CD4-positive, alpha-beta T cell treated with Interleukin-6 at 100 ng/mL for 8 hours (primary cell): ENCODE measurements around the gene CHMP2A.
"Not testable (repeated sequence)": the region's sequence is repeated elsewhere in the genome, so short reads cannot be mapped to it uniquely, and the experiment has no call there.

Source experiments
- DNase-seq: peaks from one replicate; pipeline ENCODE4 v3.0.0-alpha.2; 2020; ENCODE audit warnings: mixed read lengths, low spot score

The CHMP2A gene

DNA sequence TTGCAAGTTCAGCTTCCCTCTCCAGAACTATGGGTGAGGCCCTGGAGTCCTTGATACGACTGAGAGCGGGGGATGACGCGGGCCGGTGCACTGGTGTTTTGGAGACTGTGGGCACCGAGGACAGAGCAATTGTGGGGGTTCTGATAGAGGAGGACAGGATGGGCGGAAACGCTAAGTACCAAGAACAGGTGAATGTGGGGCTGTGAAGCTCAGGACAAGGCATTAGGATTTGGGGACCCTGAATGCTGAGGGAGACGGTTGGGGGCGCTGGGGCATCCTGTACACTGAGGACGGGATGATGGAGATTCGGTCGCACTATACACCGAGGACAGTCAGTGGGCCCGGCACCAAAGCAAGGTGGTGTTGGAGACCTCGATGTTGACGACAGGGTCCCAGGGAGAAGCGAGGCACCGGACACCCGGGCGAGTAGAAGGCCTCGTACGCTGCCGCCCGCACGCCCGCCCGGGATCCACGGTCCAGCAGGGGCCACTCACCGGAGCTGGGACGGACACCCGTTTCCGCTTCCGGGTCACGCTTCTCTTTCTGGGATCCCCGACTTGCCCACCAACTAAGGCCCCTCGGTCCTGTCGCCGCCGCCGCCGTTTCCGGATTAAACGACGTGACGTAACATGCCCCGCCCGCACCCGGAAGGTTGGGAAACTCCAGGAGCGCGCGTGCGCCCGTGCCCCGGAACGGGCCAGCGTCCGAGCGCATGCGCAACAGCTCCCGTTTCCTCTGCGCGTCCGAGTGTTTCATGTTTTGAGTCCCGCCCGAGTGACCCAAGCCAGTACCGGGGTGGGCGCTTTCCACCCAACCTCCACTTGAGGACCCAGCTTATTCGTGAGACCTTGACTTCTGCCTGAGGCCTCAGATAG, at the start of gene CHMP2A:
CHMP2A (minus strand) TSS at position 612 of the 875 bp plus-strand sequence. CDS start 893 bp downstream, outside the sequence.
- peak; percentile 95 for DNase-seq

DNA sequence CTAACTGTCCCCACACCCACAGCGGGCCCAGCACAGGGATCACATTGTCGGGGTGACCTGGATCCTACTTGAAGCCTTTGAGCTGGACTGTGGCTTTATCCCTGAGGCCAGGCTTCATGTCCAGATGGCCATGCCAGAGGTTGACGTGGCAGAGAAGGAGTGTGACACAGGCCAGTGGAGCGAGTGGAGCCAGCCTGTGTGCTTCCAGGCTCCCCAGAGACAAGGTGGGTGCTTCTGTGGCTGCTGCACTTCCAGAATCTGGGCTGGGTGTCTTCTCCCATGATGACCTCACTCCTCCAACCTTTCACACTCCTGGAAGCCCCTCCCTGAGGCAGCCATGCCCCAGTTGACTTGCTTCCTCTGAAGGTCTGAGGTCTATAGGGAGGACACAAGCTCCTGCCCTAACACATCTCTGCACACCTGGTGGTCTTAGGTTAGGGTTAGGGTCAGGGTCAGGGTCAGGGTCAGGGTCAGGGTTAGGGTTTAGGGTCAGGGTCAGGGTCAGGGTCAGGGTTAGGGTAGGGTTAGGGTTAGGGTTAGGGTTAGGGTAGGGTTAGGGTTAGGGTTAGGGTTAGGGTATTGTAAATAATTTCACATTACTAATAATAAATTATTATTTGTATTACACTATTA, 31.3 kb upstream of the CHMP2A start:
- no peak for DNase-seq

DNA sequence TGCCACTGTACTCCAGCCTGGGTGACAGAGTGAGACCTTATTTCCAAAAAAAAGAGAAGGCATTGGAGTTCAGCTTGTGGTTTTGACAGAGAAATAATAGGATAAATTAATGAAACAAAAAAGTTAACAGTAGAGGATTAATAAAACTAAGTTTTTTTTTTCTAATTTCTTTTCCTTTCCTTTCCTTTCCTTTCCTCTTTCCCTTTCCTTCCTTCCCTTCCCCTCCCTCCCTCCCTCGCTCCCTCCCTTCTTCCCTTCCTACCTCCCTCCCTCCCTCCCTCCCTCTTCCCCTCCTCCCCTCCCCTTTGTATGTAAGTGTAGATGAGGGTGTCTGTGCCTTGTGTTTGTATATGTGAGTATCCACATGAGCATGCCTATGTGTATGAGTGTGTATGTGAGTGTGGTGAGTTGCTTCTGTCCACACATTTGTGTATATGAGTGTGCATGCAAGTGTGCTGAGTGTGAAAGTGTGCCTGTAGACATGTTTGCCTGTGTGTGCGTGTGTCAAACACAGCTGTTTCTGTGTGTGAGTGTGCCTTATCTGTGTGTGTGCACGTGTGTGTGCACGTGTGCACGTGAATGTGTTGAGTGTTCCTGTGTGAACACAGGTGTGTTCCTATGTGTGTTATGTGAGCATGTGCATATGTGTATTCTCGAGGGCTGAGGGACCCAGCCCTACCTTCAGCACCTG, 30.7 kb upstream of the CHMP2A start:
- DNase-seq = no peak

DNA sequence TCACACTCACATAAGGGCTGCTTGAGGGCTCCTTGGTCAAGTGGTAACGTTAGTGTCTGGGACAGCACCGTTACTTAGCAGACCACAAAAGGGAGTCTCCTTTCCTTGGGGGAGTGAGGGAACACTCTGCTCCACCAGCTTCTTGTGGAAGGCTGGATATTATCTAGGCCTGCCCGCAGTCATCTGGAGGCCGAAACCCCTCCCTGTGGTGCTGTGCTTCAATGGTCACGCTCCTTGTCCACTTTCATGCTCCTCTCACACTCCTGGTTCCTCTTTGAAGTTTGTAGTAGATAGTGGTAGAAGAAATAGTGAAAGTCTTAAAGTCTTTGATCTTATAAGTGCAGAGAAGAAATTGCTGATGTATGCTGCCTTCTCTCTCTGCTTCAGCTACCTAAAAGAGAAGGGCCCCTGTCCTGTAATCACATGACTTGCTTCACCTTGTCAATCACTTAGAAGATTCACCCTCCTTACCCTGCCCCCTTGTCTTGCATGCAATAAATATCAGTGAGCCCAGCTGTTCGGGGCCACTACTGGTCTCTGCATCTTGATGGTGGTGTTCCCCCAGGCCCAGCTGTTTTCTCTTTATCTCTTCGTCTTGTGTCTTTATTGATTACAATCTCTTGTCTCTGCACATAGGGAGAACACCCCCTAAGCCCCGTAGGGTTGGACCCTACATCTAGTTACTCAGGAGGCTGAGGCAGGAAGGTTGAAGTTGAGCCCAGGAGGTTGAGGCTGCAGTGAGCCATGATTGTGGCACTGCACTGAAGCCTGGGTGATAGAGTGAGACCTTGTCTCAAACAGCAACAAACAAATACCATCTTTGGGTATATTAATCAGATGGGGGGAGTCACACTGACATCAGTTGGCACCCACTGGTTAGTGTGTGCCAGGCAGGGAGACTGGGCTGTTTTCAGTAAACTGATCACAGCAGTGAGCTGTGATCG, 29.9 kb upstream of the CHMP2A start:
- DNase-seq = no peak

DNA sequence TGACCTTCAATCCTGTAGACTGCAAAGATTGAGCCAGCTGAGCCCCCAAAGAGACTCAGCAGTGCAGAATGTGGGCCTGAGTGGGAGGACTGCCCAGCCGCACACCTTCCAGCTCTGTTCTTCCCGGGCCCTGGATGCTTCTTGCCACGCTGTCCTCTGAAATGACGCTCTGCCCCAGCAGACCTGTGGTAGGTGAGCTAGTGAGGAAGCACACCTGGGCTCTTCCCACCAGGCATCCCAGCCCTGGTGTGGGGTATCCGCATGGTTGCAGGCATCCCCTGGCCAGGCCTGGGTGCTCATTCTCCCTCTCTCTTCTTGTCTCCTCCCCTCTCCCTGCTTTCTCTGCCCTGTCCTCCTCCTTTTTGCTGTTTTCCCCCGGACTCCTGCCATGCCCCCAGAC, 28.1 kb upstream of the CHMP2A start:
- DNase-seq = no peak

DNA sequence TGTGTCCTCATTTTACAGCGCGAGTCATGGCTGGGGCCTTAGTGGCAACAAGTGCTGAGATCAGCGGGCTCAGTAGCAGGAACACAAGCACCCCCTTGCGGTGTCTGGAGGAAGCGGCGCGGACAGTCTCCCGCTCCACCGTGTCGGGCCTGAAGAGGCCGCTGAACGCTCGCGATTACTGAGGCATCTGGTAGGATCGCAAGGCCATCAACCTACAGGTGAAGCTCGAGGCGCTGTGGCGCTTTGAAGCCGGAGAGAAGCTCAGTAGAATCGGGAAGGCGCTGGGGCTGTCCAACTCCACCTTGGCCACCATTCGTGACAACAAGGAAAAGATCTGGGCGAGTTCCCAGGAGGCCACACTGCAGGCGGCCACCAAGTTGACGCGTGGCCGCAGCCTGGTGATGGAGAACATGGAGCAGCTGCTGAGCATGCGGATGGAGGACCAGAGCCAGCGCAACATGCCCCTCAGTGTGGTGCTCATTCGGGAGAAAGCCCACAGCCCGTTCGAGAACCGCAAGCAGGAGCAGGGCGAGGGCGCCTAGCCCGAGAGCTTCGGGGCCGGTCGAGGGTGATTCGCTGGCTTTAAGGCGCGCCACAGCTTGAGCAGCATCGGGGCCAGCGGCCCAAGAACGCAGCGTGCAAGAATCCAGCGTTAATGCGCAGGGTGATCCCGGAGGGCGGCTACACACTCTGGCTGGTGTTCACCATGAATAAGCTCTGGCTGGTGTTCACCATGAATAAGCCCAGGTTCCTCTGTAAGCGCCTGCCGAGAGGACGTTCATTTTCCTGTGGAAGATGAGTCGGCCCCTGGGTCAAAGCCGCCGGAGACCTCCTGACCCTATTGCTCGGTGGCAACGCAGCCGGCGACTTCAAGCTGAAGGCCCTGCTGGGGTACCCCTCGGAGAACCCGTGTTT, 26.6 kb upstream of the CHMP2A start:
- peak; percentile 90 for DNase-seq

DNA sequence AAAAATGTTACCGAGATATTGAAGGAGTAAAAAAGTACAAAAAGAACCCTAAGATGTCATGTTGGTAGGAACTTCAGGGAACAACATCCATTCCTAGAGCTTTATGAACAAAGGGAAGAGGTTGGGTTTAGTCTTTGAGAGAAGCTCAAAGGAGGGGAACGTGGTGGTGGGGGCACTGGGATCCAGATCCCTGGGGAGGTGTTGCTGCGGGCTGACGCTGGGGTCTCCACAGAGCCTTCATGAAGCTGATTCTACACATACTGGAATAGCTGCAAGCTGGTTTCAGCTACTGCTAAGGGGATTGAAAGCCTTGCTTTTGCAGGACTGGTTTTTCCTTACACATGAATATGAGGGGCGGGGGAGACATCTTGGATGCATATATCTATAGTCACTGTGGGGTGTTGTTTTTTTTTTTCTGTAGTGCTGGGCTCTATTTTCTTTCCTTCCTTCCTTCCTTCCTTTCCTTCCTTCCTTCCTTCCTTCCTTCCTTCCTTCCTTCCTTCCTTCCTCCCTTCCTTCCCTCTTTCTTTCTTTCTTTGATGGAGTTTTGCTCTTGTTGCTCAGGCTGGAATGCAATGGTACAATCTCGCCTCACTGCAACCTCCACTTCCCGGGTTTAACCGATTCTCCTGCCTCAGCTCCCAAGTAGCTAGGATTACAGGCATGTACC, 24.7 kb upstream of the CHMP2A start:
- no peak for DNase-seq

DNA sequence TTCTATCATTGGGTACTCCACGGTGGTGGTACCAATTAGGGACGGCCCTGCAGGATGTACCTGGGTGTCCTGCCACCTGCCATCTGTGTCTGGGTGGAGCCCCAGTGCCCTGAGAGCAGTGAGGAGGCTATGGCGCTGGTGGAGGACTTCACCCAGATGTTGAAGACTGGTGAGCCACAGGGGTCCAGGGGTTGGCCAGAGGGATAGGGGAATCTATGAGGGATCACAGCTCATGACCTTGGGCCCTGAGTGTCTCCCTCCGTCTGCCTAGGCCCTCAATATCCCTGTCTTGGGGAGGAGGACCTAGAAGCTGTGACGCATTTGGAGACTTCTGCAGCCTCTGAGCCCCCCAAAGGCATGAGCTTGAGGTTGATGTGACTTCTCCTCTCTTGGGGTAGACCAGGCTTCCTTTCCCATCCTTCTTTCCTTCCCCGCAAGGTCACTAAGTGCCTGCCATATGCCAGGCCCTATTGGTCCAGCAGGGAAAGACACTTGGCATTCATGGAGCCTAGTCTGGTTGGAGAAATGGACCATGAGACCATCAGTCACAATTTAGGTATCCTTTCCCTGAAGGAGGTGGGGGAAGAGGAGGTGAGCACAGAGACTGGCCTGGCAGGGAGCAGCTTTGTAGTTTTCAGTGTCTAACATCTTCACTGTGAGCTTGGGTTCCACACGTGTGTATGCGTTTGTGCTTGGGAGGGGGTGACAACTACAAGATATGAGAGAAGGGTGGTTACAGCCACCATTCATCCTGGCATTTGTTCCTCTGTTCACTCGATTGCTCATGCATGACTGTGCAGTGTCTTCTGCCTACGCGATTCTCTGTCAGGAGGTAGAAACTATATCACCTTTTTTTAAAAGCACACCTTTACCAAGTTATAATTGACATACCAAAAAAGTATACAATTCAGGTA, 23.4 kb upstream of the CHMP2A start:
- DNase-seq = no peak

DNA sequence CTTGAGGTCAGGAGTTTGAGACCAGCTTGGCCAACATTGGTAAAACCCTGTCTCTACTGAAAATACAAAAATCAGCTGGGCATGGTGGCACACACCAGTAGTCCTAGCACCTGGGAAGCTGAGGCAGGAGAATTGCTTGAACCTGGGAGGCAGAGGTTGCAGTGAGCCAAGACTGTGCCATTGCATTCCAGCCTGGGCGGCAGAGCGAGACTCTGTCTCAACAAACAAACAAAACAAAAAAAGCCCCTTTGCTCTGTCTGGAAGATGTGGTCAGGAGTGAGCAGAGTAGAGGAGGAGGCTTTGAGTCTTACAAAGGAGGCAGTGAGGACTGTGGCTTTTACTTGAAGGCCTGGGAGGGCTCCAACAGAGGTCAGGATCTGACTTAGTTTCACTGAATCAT, 22.7 kb upstream of the CHMP2A start:
- DNase-seq = not testable (repeated sequence)

DNA sequence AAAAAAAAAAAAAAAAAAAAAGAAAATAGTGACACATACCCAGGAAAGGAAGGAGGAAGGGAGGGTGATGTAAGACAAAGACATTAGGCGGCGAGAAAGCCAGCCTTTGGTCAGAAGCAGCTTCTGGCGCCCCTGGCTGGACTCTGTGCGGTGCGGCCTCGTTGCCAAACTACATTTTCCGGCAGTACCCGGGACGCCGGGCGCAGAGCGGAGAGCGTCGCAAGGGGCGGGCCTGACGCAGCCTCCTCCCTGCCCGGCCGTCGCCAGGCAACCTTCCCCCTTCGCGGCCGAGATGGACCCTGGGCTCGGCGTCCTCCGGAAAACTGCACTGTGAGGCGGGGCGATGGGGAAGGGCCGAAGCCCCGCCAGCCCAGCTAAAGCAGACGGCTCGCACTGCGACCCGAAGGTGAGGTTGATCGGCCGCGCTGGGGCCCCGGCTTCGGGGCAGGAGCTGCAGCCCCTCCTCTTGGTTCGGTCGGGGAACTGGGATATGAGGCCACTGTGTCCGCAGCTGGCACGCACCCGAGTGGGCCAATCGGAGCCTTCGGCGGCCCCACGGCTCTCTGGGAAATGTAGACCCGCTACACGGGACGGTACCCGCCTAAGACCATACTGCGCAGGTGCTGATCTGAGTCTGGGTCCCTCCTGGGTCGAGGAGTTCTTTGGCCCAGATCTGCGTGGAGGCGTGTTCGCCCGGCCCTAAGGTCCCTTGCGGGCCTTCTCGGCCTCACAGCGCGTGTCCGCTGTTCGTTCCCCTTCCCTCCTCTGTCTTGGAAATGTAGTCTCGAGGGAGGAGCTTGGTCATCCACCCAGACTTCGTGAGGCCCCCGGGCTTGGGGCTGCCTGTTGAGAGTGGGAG, 20.5 kb upstream of the CHMP2A start:
- DNase-seq = peak; percentile 65

DNA sequence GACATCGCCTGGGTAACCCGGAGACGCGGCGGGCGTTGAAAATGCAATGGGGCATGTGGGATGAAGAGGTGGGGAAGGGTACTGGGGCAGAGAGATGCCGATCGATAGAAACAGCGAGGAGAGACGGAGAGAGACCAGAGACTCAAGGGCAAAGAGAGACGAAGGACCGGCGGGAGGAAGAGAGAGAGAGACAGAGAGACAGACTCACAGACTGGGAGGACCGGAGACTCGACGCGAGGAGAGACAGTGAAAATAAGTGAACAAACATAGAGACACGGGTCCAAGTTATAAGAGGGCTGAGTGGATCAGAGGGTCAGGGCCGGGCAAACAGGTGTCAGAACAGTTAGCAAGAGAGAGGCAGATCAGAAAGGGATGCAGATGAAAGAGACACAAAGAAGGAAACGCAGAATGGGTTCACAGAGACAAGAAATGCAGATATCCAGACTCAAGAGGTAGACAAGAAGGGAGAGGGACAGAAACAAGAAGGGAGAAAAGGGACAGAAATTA, 18.8 kb upstream of the CHMP2A start:
- DNase-seq = no peak

DNA sequence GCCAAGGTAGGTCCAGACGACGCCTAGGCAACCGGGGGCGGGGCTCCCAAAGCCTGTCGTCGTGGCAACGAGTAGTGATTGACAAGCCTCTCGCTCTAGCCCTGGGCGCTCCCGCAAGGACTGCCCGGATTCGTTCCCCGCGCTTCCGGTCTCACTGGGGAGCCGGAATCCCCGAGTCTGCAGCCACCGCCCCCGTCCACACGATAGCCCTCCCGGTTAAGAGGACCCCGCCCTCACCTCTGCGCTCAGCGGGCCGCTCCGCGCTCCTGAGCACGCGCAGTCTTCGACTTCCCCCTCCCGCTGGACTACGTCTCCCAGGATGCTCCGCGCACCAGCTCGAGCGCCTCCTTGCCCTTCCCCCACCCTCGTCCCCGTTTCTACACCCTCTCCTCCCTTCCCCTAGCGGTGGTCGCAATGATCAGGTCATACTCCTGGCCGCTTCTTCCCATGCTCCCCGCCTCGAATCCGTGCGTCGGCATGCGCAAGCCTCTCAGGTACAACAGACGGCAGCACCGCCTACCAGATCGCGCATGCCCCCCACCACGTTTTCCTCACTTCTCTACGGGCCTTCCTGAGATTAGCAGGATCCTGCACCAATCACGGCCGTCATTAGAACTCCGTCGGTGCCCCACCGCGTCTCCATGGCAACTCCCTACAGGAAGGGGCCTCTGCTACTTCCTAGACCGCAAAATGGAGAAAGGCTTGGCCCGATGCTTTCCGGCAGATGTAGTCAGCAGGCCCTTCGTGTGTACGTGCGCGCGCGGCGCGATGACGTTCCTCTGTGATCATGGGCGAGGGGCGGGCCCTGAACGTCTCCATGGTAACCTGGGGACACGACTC, 18.1 kb upstream of the CHMP2A start, which contains the start of gene MZF1:
MZF1 (minus strand) TSS at position 518 of the 840 bp plus-strand sequence. CDS start 1,946 bp downstream, outside the sequence.
- DNase-seq = peak; percentile 100

DNA sequence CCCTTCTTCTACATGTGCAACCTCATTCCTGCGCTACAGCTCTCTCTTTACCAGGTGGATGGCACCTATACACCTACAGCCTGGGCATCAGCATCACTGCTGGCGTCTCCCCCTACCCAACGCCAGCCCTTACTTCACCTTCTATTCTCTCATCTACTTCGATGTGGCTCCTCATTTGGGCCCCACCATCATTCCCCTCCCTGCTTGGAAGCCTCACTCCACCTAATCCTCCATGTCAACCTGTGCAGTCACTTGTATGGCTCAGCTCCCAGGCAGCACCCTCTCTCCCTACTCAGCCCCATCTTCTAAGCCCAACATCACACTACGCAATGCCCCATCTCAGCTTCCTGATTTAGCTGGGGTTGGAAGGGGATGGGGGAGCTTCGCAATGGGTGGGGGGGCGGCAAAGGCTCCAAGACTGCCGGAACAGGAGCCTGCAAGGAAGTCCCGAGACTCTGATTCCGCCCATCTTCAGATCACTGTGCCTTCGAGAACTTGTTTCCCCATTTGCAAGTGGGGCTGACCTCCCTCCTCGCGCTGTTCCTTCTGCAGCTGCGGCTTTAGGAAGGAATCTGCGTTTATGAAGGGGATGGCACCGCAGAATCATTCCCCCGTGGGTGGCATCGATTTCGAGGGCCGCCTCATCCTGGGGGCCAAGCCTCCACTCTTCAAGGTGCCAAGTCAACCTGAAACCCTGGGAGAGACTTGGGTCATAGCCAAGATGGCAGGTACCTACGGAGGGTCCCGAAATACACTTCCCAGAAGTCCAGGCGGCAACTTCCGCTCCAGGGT, 17.3 kb upstream of the CHMP2A start:
- no peak for DNase-seq

DNA sequence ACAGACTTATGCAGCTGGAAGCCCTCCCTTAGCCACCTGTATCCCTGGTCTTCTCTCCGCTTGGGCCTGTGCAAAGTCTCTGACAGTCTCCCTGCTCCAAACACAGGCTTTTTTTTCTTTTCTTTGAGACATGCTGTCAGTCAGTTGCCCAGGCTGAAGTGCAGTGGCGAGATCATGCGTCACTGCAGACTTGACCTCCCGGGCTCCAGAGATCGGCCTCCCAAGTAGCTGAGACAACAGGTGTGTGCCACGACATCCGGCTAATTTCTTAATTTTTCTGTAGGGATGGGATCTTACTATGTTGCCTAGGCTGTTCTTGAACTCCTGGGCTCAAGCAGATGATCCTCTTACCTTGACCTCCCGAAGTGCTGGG, 16.7 kb upstream of the CHMP2A start:
- no peak for DNase-seq

DNA sequence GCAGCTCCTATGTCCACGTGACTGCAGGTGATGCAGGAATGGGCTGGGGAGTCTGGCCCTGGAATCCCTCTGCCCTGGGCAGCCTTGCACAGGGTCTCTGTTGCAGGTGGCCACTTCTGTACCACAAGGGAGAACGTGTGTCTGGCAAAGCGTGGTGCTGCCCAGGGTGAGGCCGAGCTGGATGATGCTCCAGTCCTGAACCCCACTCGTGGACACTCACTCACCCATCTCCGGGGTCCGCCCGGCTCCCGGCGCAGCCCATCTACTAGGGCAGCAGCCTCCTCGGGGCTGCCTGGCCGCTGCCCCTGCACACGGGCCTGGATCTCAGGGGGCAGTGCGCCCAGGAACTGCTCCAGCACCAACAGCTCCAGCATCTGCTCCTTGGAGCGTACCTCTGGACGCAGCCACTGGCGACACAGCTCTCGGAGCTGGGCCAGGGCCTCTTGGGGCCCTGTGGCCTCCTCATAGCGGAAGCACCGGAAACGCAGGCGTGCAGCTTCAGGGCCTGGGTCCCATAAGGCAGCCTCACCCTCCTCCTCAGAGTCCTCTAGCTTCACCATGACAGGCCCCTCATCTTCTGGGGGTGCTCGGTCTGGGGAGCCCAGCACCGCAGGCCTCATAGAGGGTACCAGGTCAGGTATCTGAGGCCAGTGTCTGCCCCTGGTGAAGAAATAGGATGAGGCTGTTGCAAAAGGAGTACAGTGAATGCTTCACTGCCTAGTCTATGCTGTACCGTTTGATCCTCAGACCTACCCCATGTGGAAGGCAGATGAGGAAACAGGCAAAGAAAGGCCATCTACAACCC, 16.1 kb upstream of the CHMP2A start:
- DNase-seq = no peak
